ENCODE measurements around the gene CD40LG. TPM values are rescaled to one million over a fixed set of nuclear protein-coding genes. Genes with fewer than 3 reads are reported as not detected.

Gene CD40LG
- total and polyA plus RNA-seq, 7 donors = 0.25 TPM; not detected in 6

DNA sequence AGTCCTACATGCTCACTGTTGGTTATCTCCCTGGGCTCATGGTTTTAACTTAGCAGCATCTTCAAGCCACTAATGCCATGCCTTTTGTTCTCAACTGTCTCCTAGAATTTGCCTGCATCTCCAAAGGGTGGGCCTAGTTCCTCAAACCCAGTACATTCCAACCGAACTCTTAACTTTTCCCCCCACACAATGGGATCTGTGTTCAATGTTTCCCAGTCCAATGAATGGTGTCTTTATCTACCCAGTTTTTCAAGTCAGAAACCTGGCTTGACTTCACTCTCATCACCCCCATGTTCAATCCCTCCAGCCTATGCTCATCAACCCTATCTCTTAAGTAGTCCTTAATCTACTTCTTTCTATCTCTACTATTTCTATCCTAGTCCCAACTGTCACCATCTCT, 12.9 kb downstream of the CD40LG start:
- peaks cover 0 to 6% of the 10 kb centered on the region in 2 donors for H3K36me3 ChIP-seq (ENCODE audit: insufficient read depth in 1 of 2, low read depth in 1 of 2)
- WGBS, 3 donors = 71 to 92% (median 85%) methylated on average over 1 of the region's 1 CpG
- H3K27me3 ChIP-seq (ENCODE audit: insufficient read depth in 3 of 3, low read length in 2 of 3) = no peaks in the 10 kb centered on the region
- DNase-seq = no peak
- H3K4me1 ChIP-seq = no peaks in the 10 kb centered on the region
- ATAC-seq = no peak
- TF ChIP-seq CTCF (IDR thresholded peaks at IDR 0.05) = no peak
- H3K27ac ChIP-seq = no peak overlapping the region
- no peak overlapping the region for H3K4me3 ChIP-seq
- H3K9me3 ChIP-seq = peaks cover 10% of the 10 kb centered on the region
- intact Hi-C loops (cut with DNase I) = no loop called here

DNA sequence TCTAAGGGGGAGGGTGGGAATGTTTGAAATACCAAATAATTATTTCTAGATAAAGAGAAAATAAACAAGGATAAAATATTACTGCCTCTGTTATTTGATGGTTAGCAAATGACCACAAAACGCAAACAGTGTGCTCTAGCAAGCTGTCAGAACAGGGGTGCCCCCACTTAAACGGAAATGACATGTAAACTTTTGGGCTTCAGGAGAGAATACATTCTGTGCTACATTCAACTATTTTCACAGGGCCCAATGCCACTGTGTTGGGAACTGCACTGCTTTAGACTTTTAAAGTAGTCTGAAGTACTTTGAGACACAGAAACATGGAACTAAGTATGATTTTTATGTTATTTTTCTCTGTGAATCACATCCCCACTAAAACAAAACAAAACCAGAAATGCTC, 14.1 kb downstream of the CD40LG start:
- Histone ChIP-seq H3K36me3 (ENCODE audit: insufficient read depth in 1 of 2, low read depth in 1 of 2) (peaks cover 0 to 18% of the 10 kb centered on the region in 2 donors), H3K4me1 (no peaks in the 10 kb centered on the region), H3K27me3 (ENCODE audit: insufficient read depth in 3 of 3, low read length in 2 of 3) (no peaks in the 10 kb centered on the region), H3K27ac (no peak overlapping the region), H3K9me3 (peaks cover 10% of the 10 kb centered on the region), H3K4me3 (no peak overlapping the region)
- ATAC-seq = no peak
- no peak for DNase-seq
- 51 to 83% (median 77%) methylated on average over 2 of the region's 2 CpGs for WGBS, 3 donors
- intact Hi-C loops (cut with DNase I) = no loop called here
- TF ChIP-seq CTCF (IDR thresholded peaks at IDR 0.05) = no peak

GRCh38 chrX:136662976-136663375, 15.0 kb downstream of the CD40LG start:
- 81 to 100% (median 96%) methylated on average over 1 of the region's 1 CpG for WGBS, 3 donors
- H3K27ac ChIP-seq = no peak overlapping the region
- H3K4me3 ChIP-seq = no peak overlapping the region
- intact Hi-C loops (cut with DNase I) = no loop called here
- DNase-seq = no peak
- no peak for TF ChIP-seq CTCF (IDR thresholded peaks at IDR 0.05)
- H3K36me3 ChIP-seq (ENCODE audit: insufficient read depth in 1 of 2, low read depth in 1 of 2) = peaks cover 0 to 27% of the 10 kb centered on the region in 2 donors
- no peak for ATAC-seq
- no peaks in the 10 kb centered on the region for H3K27me3 ChIP-seq (ENCODE audit: insufficient read depth in 3 of 3, low read length in 2 of 3)
- no peaks in the 10 kb centered on the region for H3K4me1 ChIP-seq
- H3K9me3 ChIP-seq = peaks cover 10% of the 10 kb centered on the region

- DNase-seq = no peak
- Histone ChIP-seq H3K27me3 (ENCODE audit: insufficient read depth in 3 of 3, low read length in 2 of 3) (no peaks in the 10 kb centered on the region), H3K36me3 (ENCODE audit: insufficient read depth in 1 of 2, low read depth in 1 of 2) (peaks cover 0 to 51% of the 10 kb centered on the region in 2 donors), H3K4me3 (no peak overlapping the region), H3K27ac (no peak overlapping the region), H3K9me3 (peaks cover 10% of the 10 kb centered on the region), H3K4me1 (no peaks in the 10 kb centered on the region)
- no peak for TF ChIP-seq CTCF (IDR thresholded peaks at IDR 0.05)
- ATAC-seq = no peak
- WGBS, 3 donors = 86 to 97% (median 93%) methylated on average over 6 of the region's 6 CpGs
- intact Hi-C loops (cut with DNase I) = no loop called here
Measured at GRCh38 chrX:136665258-136665900, 17.4 kb downstream of the CD40LG start.

DNA sequence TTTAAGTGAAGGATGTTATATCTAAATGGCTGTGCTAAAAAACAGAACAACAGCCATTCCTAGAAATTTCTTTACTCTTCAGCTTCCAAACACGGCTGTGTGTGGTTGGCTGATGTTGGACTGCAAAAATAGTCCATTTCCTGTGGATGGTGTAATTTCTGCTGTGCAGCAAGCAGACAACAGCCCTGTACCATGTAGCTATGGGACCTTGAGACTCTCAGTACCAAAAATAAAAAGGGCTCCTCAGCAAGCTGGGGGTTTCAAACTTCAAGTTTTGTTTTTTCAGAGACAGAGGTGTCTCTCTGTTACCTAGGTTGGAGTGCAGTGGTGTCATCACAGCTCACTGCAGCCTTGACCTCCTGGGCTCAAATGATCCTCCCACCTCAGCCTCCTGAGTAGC, 18.1 kb downstream of the CD40LG start:
- no peak for ATAC-seq

More for the DNA sequence above, 18.1 kb downstream of the CD40LG start:
- DNase-seq = no peak
- H3K9me3 ChIP-seq = peaks cover 10% of the 10 kb centered on the region
- 59 to 86% (median 75%) methylated on average over 1 of the region's 1 CpG for WGBS, 3 donors
- no peak overlapping the region for H3K4me3 ChIP-seq
- H3K27ac ChIP-seq = no peak overlapping the region
- H3K4me1 ChIP-seq = no peaks in the 10 kb centered on the region
- TF ChIP-seq CTCF (IDR thresholded peaks at IDR 0.05) = no peak
- H3K27me3 ChIP-seq (ENCODE audit: insufficient read depth in 3 of 3, low read length in 2 of 3) = no peaks in the 10 kb centered on the region
- intact Hi-C loops (cut with DNase I) = no loop called here
- peaks cover 0 to 57% of the 10 kb centered on the region in 2 donors for H3K36me3 ChIP-seq (ENCODE audit: insufficient read depth in 1 of 2, low read depth in 1 of 2)

All from psoas muscle (tissue), 8 donors.